Retinal pigment epithelial cell (primary cell): ENCODE data around the gene EHBP1L1.

Experiments used
- DNase-seq: peaks from one replicate; pipeline ENCODE4 v3.0.0-alpha.2; 2010; ENCODE audit warnings: low read depth
- H3K4me3 ChIP-seq: 2 replicates; pipeline ENCODE4 v1.5.1; 2011; ENCODE audit warnings: mild to moderate bottlenecking, low read length, control low read depth, moderate library complexity
- CTCF ChIP-seq: conservative IDR thresholded peaks from 2 replicates; pipeline ENCODE4 v1.5.1; 2011; ENCODE audit warnings: low read depth, low read length, control low read depth, inconsistent platforms

EHBP1L1 gene

GRCh38 chr11:65627202-65627601, 51.3 kb downstream of the EHBP1L1 start:
- no peak for TF ChIP-seq CTCF
- DNase-seq: no peak
- H3K4me3 ChIP-seq: no peak overlapping the region

- H3K4me3 ChIP-seq: no peak overlapping the region
Measured at GRCh38 chr11:65629579-65629978, 53.7 kb downstream of the EHBP1L1 start.

GRCh38 chr11:65630215-65630614, 54.4 kb downstream of the EHBP1L1 start:
- DNase-seq: no peak
- no peak overlapping the region for H3K4me3 ChIP-seq
- TF ChIP-seq CTCF: no peak

More at GRCh38 chr11:65629579-65629978, 53.7 kb downstream of the EHBP1L1 start:
- TF ChIP-seq CTCF: no peak
- DNase-seq: no peak

- no peak for DNase-seq
- TF ChIP-seq CTCF: no peak
- H3K4me3 ChIP-seq: no peak overlapping the region
Measured at GRCh38 chr11:65633390-65634108, 57.7 kb downstream of the EHBP1L1 start.

- no peak for TF ChIP-seq CTCF
- no peak for DNase-seq
- no peak overlapping the region for H3K4me3 ChIP-seq
Measured at GRCh38 chr11:65634109-65634436, 58.2 kb downstream of the EHBP1L1 start.

- TF ChIP-seq CTCF: no peak
- no peak overlapping the region for H3K4me3 ChIP-seq
- no peak for DNase-seq
Measured at GRCh38 chr11:65634440-65634839, 58.6 kb downstream of the EHBP1L1 start.

GRCh38 chr11:65634905-65635731, 59.3 kb downstream of the EHBP1L1 start:
- no peak for TF ChIP-seq CTCF
- DNase-seq: no peak
- H3K4me3 ChIP-seq: no peak overlapping the region
